KOPT-K1 (cell line): ENCODE results near the gene NFE2L3.
"Not testable (repeated sequence)": the region's sequence is repeated elsewhere in the genome, so short reads cannot be mapped to it uniquely, and the experiment has no call there.

Source experiments
- H3K27ac ChIP-seq: fragments of 200-600 bp; sonication (generic); 2 replicates; pipeline ENCODE4 v1.5.1; 2016; ENCODE audit warnings: antibody characterized with exemption, mild to moderate bottlenecking, low read depth, low read length; ENCODE audit not compliant: poor library complexity, severe bottlenecking
- H3K36me3 ChIP-seq: fragments of 200-600 bp; sonication (generic); 2 replicates; pipeline ENCODE4 v1.5.1; 2017; ENCODE audit warnings: antibody characterized with exemption, mild to moderate bottlenecking, low read length, moderate library complexity; ENCODE audit not compliant: insufficient read depth
- H3K9me3 ChIP-seq: fragments of 200-600 bp; sonication (generic); 2 replicates; pipeline ENCODE4 v1.5.1; 2017; ENCODE audit warnings: antibody characterized with exemption, low read length, mild to moderate bottlenecking; ENCODE audit not compliant: insufficient read depth, poor library complexity, severe bottlenecking

The NFE2L3 gene

GRCh38 chr7:26151953-26152781, at the start of gene NFE2L3:
TSS of gene NFE2L3 (plus strand) at chr7:26152198. CDS start at chr7:26152499, 301 bp downstream.
- peak within 1 kb of the TSS; percentile 37 for H3K27ac ChIP-seq
- no peaks in the 10 kb centered on the region for H3K36me3 ChIP-seq
- peaks cover 4% of the 10 kb centered on the region for H3K9me3 ChIP-seq

- H3K9me3 ChIP-seq = no peaks in the 10 kb centered on the region
- no peaks in the 10 kb centered on the region for H3K36me3 ChIP-seq
- H3K27ac ChIP-seq = no peak overlapping the region
These were observed 48.4 kb upstream of the NFE2L3 start for GRCh38 chr7:26103596-26103995.

- H3K9me3 ChIP-seq = no peaks in the 10 kb centered on the region
- H3K36me3 ChIP-seq = no peaks in the 10 kb centered on the region
- no peak overlapping the region for H3K27ac ChIP-seq
These were observed 46.8 kb upstream of the NFE2L3 start for GRCh38 chr7:26105236-26105635.

DNA sequence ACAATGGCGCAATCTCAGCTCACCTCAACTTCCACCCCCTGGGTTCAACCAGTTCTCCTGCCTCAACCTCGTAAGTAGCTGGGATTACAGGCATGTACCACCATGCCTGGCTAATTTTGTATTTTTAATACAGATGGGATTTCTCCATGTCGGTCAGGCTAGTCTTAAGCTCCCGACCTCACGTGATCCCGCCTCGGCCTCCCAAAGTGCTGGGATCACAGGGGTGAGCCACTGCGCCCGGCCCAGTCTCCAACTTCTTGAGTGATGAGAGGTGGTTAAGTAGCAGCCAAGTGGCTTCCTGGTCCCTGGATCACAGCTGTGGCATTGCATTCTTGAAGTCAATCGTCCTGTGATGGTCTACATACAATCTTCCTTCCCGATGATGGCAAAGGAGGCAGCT, 46.1 kb upstream of the NFE2L3 start:
- H3K9me3 ChIP-seq = no peaks in the 10 kb centered on the region

DNA sequence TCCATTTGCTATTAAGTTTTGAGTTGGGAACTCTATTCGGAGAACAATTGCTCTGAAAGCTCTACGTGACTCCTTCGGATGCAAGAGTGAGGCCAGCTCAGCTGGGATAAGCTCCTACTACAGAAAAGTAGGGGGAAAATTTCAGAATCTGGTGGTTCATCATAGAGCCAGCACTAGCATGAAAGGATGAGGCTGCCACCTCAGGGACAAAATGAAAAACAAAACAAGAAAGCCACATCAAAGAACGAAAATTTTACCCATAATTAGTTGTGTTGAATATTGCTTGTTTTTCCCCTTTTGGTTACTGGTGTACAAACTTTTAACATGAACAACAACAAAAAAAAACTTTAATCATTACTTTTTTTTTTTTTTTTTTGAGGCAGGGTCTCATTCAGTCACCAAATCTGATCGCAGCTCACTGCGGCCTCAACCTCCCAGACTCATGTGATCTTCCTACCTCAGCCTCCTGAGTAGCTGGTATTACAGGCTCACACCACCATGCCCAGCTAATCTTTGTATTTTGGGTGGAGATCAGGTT, 39.7 kb upstream of the NFE2L3 start:
- Histone ChIP-seq H3K9me3 (no peaks in the 10 kb centered on the region), H3K27ac (no peak overlapping the region), H3K36me3 (no peaks in the 10 kb centered on the region)

More for the DNA sequence above, 46.1 kb upstream of the NFE2L3 start:
- Histone ChIP-seq H3K27ac (no peak overlapping the region), H3K36me3 (no peaks in the 10 kb centered on the region)

- Histone ChIP-seq H3K36me3 (no peaks in the 10 kb centered on the region), H3K9me3 (no peaks in the 10 kb centered on the region), H3K27ac (no peak overlapping the region)
These were observed 36.3 kb upstream of the NFE2L3 start for GRCh38 chr7:26115650-26116049.

- H3K36me3 ChIP-seq = no peaks in the 10 kb centered on the region
- H3K9me3 ChIP-seq = no peaks in the 10 kb centered on the region
- H3K27ac ChIP-seq = no peak overlapping the region
These were observed 34.7 kb upstream of the NFE2L3 start for GRCh38 chr7:26117142-26117807.

DNA sequence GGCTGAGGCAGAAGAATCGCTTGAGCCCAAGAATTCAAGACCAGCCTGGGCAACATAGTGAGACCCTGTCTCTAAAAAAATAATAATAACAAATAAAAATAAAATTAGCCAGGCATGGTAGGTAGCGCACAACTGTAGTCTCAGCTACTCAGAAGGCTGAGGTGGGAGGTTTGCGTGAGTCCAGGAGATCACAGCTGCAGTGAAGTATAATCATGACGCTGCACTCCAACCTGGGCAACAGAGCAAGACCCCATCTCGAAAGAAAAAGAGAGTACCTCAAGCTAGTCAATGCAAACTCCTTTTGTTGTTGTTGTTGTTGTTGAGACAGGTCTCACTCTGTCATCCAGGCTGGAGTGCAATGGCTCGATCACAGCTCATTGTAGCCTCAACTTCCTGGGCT, 34.0 kb upstream of the NFE2L3 start:
- Histone ChIP-seq H3K27ac (no peak overlapping the region), H3K36me3 (no peaks in the 10 kb centered on the region), H3K9me3 (no peaks in the 10 kb centered on the region)

- Histone ChIP-seq H3K9me3 (no peaks in the 10 kb centered on the region), H3K36me3 (no peaks in the 10 kb centered on the region)
These were observed 29.3 kb upstream of the NFE2L3 start for GRCh38 chr7:26122745-26123144.

GRCh38 chr7:26124775-26125174, 27.2 kb upstream of the NFE2L3 start:
- not testable (repeated sequence) for H3K36me3 ChIP-seq

More at GRCh38 chr7:26122745-26123144, 29.3 kb upstream of the NFE2L3 start:
- H3K27ac ChIP-seq = no peak overlapping the region

DNA sequence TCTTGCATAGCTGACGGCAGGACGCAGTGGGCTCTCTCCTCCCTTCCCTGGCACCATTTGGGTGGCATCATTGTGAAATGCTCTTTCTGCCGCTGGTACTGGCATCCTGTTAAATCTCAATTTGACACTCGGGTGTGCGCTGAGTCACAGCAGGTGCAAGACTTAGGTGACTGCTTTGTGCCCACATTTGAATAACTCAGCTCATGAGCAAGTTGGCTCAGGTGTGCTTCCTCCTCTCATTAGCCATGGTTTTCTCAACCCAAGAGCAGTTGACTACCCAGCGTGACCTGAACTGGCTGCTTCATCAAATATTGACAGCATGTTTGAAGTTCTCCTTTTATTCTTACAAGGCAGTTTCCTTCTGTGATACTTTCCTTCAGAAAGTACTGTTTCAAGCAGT, 24.6 kb upstream of the NFE2L3 start:
- no peak overlapping the region for H3K27ac ChIP-seq
- no peaks in the 10 kb centered on the region for H3K36me3 ChIP-seq
- H3K9me3 ChIP-seq = peaks cover 6% of the 10 kb centered on the region

More at GRCh38 chr7:26124775-26125174, 27.2 kb upstream of the NFE2L3 start:
- not testable (repeated sequence) for H3K9me3 ChIP-seq, H3K27ac ChIP-seq

GRCh38 chr7:26131056-26131589, 20.9 kb upstream of the NFE2L3 start:
- Histone ChIP-seq H3K36me3 (no peaks in the 10 kb centered on the region), H3K27ac (no peak overlapping the region), H3K9me3 (peaks cover 7% of the 10 kb centered on the region)

- Histone ChIP-seq H3K27ac (no peak overlapping the region), H3K36me3 (no peaks in the 10 kb centered on the region)
These were observed 16.9 kb upstream of the NFE2L3 start for GRCh38 chr7:26135076-26135475.

GRCh38 chr7:26135551-26135950, 16.4 kb upstream of the NFE2L3 start:
- Histone ChIP-seq H3K36me3 (no peaks in the 10 kb centered on the region), H3K9me3 (peaks cover 7% of the 10 kb centered on the region), H3K27ac (no peak overlapping the region)

More at GRCh38 chr7:26135076-26135475, 16.9 kb upstream of the NFE2L3 start:
- H3K9me3 ChIP-seq = peaks cover 7% of the 10 kb centered on the region

GRCh38 chr7:26136831-26137230, 15.2 kb upstream of the NFE2L3 start:
- peaks cover 7% of the 10 kb centered on the region for H3K9me3 ChIP-seq

More at GRCh38 chr7:26136831-26137230, 15.2 kb upstream of the NFE2L3 start:
- no peak overlapping the region for H3K27ac ChIP-seq
- no peaks in the 10 kb centered on the region for H3K36me3 ChIP-seq
